B cell (primary cell): ENCODE data around the gene GRPEL2. TPM values are rescaled to one million over a fixed set of nuclear protein-coding genes. Genes with fewer than 3 reads are reported as not detected.

Experiments used
- ATAC-seq: fragments of 200-7000 bp; cut with Tn5 transposase; one replicate; pipeline ENCODE4 v1.10.0; 2021; ENCODE audit warnings: low read depth, mild to moderate bottlenecking, moderate number of reproducible peaks, moderate library complexity
- CTCF ChIA-PET: fragments of 350-600 bp; sonication (Branson Sonifier 250); formaldehyde crosslinking; loops from one replicate; lab custom pipeline; 2021; ENCODE audit warnings: antibody characterized with exemption, inconsistent platforms; lab: Charles Lee
- POLR2A ChIA-PET: fragments of 350-600 bp; sonication (Branson Sonifier 250); formaldehyde crosslinking; loops from one replicate; lab custom pipeline; 2021; ENCODE audit warnings: antibody characterized with exemption; lab: Charles Lee
- DNase-seq: peaks from one replicate; pipeline ENCODE4 v3.0.0; 2013
- H2AFZ ChIP-seq: 2 replicates; pipeline ENCODE4 v1.6.1; 2012; ENCODE audit warnings: mild to moderate bottlenecking, low read depth, low read length; ENCODE audit not compliant: insufficient read depth, poor library complexity, severe bottlenecking
- H3K27ac ChIP-seq, 2 donors: 1 replicate in 1 of 2; 2 replicates in 1 of 2; pipeline ENCODE4 v1.5.1; 2012 to 2013; ENCODE audit warnings: low read length in 2 of 2, mild to moderate bottlenecking in 2 of 2, moderate library complexity in 1 of 2
- H3K27me3 ChIP-seq, 4 experiments: fragments of 200-600 bp in 1 of 4; sonication (generic) in 1 of 4; replicated peaks in 1 of 4; 1 replicate in 2 of 4; 2 replicates in 2 of 4; pipeline versions ENCODE4 v1.6.1 to v1.7.0; 2013 to 2016; ENCODE audit warnings: low read length in 3 of 4, mild to moderate bottlenecking in 2 of 4, mixed read lengths in 1 of 4, moderate library complexity in 1 of 4; ENCODE audit not compliant: insufficient read depth in 4 of 4, control insufficient read depth in 3 of 4; ENCODE audit errors: control extremely low read depth in 1 of 4
- H3K36me3 ChIP-seq, 2 experiments: replicated peaks in 1 of 2; 1 replicate in 1 of 2; 2 replicates in 1 of 2; pipeline versions ENCODE4 v1.6.1 to v1.7.1; 2013; ENCODE audit warnings: low read length in 1 of 2; ENCODE audit not compliant: insufficient read depth in 2 of 2, control insufficient read depth in 1 of 2; ENCODE audit errors: control extremely low read depth in 1 of 2, extremely low read depth in 1 of 2
- H3K4me1 ChIP-seq, 2 donors: fragments of 200-600 bp in 1 of 2; sonication (generic) in 1 of 2; 1 replicate in 1 of 2; 2 replicates in 1 of 2; pipeline versions ENCODE4 v1.5.1 to v1.6.1; 2013 to 2017; ENCODE audit warnings: low read length in 2 of 2; ENCODE audit not compliant: control insufficient read depth in 2 of 2, insufficient read depth in 2 of 2
- H3K4me2 ChIP-seq: replicated peaks from 2 replicates; pipeline ENCODE3; 2012; ENCODE audit warnings: mild to moderate bottlenecking, low read depth, low read length; ENCODE audit not compliant: poor library complexity, severe bottlenecking
- H3K4me3 ChIP-seq, 5 experiments: fragments of 200-600 bp in 1 of 5; sonication (generic) in 1 of 5; 1 replicate in 3 of 5; 2 replicates in 2 of 5; pipeline versions ENCODE4 v1.5.1 to v1.7.0; 2011 to 2016; ENCODE audit warnings: low read length in 4 of 5, mild to moderate bottlenecking in 4 of 5, low read depth in 2 of 5, control low read depth in 1 of 5, moderate library complexity in 1 of 5; ENCODE audit not compliant: insufficient read depth in 1 of 5; ENCODE audit errors: control extremely low read depth in 1 of 5, extremely low read depth in 1 of 5
- H3K79me2 ChIP-seq: fragments of 200-600 bp; sonication (generic); one replicate; pipeline ENCODE4 v1.6.0; 2016; ENCODE audit warnings: low read length; ENCODE audit not compliant: control insufficient read depth, insufficient read depth
- H3K9ac ChIP-seq: fragments of 200-600 bp; sonication (generic); 2 replicates; pipeline ENCODE4 v1.6.1; 2017; ENCODE audit warnings: mild to moderate bottlenecking, low read length, moderate library complexity
- H3K9me3 ChIP-seq, 3 donors: one replicate each; pipeline versions ENCODE4 v1.6.1 to v1.7.1; 2013; ENCODE audit warnings: low read length in 2 of 3; ENCODE audit not compliant: control insufficient read depth in 2 of 3, insufficient read depth in 1 of 3; ENCODE audit errors: control extremely low read depth in 1 of 3
- H4K20me1 ChIP-seq: 2 replicates; pipeline ENCODE4 v1.6.0; 2012; ENCODE audit warnings: mild to moderate bottlenecking, low read length; ENCODE audit not compliant: insufficient read depth, control insufficient read depth, poor library complexity, severe bottlenecking
- H3K27ac Mint-ChIP-seq: one replicate; pipeline ENCODE4 v1.8.0; 2021; ENCODE audit warnings: mixed read lengths
- H3K27me3 Mint-ChIP-seq: one replicate; pipeline ENCODE4 v1.8.0; 2021; ENCODE audit warnings: mixed read lengths
- H3K4me1 Mint-ChIP-seq: one replicate; pipeline ENCODE4 v1.8.0; 2021; ENCODE audit warnings: mixed read lengths
- H3K4me3 Mint-ChIP-seq: one replicate; pipeline ENCODE4 v1.8.0; 2021; ENCODE audit warnings: mixed read lengths
- H3K9me3 Mint-ChIP-seq: one replicate; pipeline ENCODE4 v1.8.0; 2022; ENCODE audit warnings: mixed read lengths; ENCODE audit not compliant: insufficient read depth
- CTCF ChIP-seq: fragments of 200-600 bp; IDR thresholded peaks from one replicate; pipeline ENCODE4 v1.8.0; 2022; ENCODE audit warnings: antibody characterized with exemption, mild to moderate bottlenecking
- EZH2 ChIP-seq: IDR thresholded peaks from 2 replicates; pipeline ENCODE4 v1.6.1; 2012; ENCODE audit warnings: borderline replicate concordance, low read depth, mild to moderate bottlenecking, moderate library complexity, low read length; ENCODE audit not compliant: insufficient read depth, poor library complexity, severe bottlenecking
- WGBS: methylation state at CpG from one replicate; pipeline ENCODE4 v1.1.5; 2013; ENCODE audit warnings: missing lambda C conversion rate; ENCODE audit not compliant: insufficient coverage; 5-methylcytosine and 5-hydroxymethylcytosine counted together
- intact Hi-C: fragments of 100-400 bp; cut with micrococcal nuclease; formaldehyde crosslinking; loops from one replicate; pipeline ENCODE4 v1.10.0; 2022
- polyA plus RNA-seq: library from polyadenylated mRNA; depleted of rRNA; stranded (reverse); fragments of >200 nt; gene quantifications from 2 replicates; pipeline ENCODE4 v1.2.3, GENCODE V29; 2012
- total RNA-seq, 2 donors: library from RNA; stranded (reverse); fragments of 120-200 nt in 1 of 2; gene quantifications; 1 replicate in 1 of 2; 2 replicates in 1 of 2; pipeline versions ENCODE4 v1.2.3 to v1.2.4, GENCODE V29; 2013 to 2022

Gene GRPEL2
- total and polyA plus RNA-seq, 2 donors (not counting 1 experiment from before 2014, with no cell fraction given) = 1.1 to 12.1 TPM

- Mint-ChIP-seq H3K27me3 (peaks cover 7% of the 10 kb centered on the region), H3K4me1 (peaks cover 16% of the 10 kb centered on the region), H3K9me3 (no peaks in the 10 kb centered on the region), H3K27ac (no peak overlapping the region), H3K4me3 (no peak overlapping the region)
- peaks cover 0 to 3% (median 0%) of the 10 kb centered on the region in 4 experiments for H3K27me3 ChIP-seq
- H2AFZ ChIP-seq = no peak overlapping the region
- no peaks in the 10 kb centered on the region for H3K79me2 ChIP-seq
- ATAC-seq (no peak), DNase-seq (no peak)
- intact Hi-C loops = loop anchor here (10.0 kb wide), 1 partner anchor 506 kb away; no protein-coding TSS in a partner anchor
- no peak overlapping the region for H3K4me3 ChIP-seq
- no peaks in the 10 kb centered on the region for H3K36me3 ChIP-seq
- no peak overlapping the region for H3K4me2 ChIP-seq
- no peak overlapping the region for H3K27ac ChIP-seq
- POLR2A ChIA-PET = no interaction called here
- no peaks in the 10 kb centered on the region for H4K20me1 ChIP-seq
- no CpG with 5 or more reads among the region's 1 CpG for WGBS
- no peak overlapping the region for H3K9ac ChIP-seq
- no peak for TF ChIP-seq EZH2
- TF ChIP-seq CTCF = no peak
- peaks cover 0 to 11% (median 0%) of the 10 kb centered on the region in 3 donors for H3K9me3 ChIP-seq
- CTCF ChIA-PET = interaction anchor here (0.8 to 1.3 kb wide), 3 partner anchors 24 to 31 kb away, joined by 3 to 4 read pairs (median 3); no protein-coding TSS in a partner anchor
- peaks cover 6 to 13% of the 10 kb centered on the region in 2 donors for H3K4me1 ChIP-seq
Measured at GRCh38 chr5:149340920-149341319, 4.4 kb upstream of the GRPEL2 start.

DNA sequence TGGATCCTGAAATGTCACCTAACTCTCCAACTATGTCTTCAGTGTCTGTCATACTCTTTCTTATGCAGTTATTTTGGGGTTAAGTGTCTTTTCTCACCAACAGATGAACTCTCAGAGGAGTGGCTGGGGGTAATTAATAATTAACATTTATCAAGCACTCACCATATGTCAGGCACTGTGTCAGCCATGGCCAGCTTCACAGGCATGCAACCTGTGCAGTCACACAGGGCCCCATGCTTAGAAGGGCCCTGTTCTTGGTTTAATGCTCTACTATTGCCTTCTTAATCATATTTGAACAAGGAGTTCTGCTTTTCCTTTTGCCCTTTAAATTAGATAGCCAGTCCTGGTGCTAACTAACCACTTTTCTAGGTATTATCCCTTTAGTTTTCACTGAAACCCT lies 3.4 kb upstream of the GRPEL2 start:
- H3K27ac ChIP-seq = no peak overlapping the region
- Mint-ChIP-seq H3K27me3 (peaks cover 5% of the 10 kb centered on the region), H3K4me3 (no peak overlapping the region), H3K4me1 (peaks cover 22% of the 10 kb centered on the region), H3K27ac (no peak overlapping the region), H3K9me3 (no peaks in the 10 kb centered on the region)
- H3K9me3 ChIP-seq = peaks cover 0 to 11% (median 0%) of the 10 kb centered on the region in 3 donors
- H3K4me1 ChIP-seq = peaks cover 11 to 19% of the 10 kb centered on the region in 2 donors
- ChIA-PET POLR2A (no interaction called here), CTCF (interaction anchor here (0.7 to 1.9 kb wide), 3 partner anchors 21 to 226 kb away, joined by 3 to 5 read pairs (median 3); no protein-coding TSS in a partner anchor)
- H3K27me3 ChIP-seq = peaks cover 0 to 3% (median 0%) of the 10 kb centered on the region in 4 experiments
- H3K4me3 ChIP-seq = no peak overlapping the region
- no peak for TF ChIP-seq CTCF
- no peak for TF ChIP-seq EZH2
- H3K79me2 ChIP-seq = no peaks in the 10 kb centered on the region
- no peak overlapping the region for H3K4me2 ChIP-seq
- intact Hi-C loops = loop anchor here (10.0 kb wide), 1 partner anchor 507 kb away; no protein-coding TSS in a partner anchor
- no peak for ATAC-seq
- H3K9ac ChIP-seq = no peak overlapping the region
- H2AFZ ChIP-seq = no peak overlapping the region
- H4K20me1 ChIP-seq = peaks cover under 1% of the 10 kb centered on the region
- H3K36me3 ChIP-seq = no peaks in the 10 kb centered on the region
- DNase-seq = no peak
